Neural progenitor cell (in vitro differentiated cells): Measurements from ENCODE around the gene CD48.

Experiments used
- CTCF ChIP-seq: fragments of 200-600 bp; sonication (generic); IDR thresholded peaks from 2 replicates; pipeline ENCODE4 v1.5.1; 2017; ENCODE audit warnings: antibody characterized with exemption, mild to moderate bottlenecking
- EZH2 ChIP-seq: fragments of 200-600 bp; sonication (generic); IDR thresholded peaks from 2 replicates; pipeline ENCODE4 v1.6.1; 2017; ENCODE audit warnings: antibody characterized with exemption, mild to moderate bottlenecking, moderate library complexity
- EZH2phosphoT487 ChIP-seq: fragments of 200-600 bp; sonication (generic); IDR thresholded peaks from 2 replicates; pipeline ENCODE4 v1.6.1; 2017; ENCODE audit warnings: antibody characterized with exemption

- TF ChIP-seq CTCF (no peak), EZH2 (no peak), EZH2phosphoT487 (no peak)
Measured at GRCh38 chr1:160752924-160753323, 41.3 kb upstream of the CD48 start.
